Measurements from ENCODE around the gene HAPLN2. TPM values are rescaled to one million over a fixed set of nuclear protein-coding genes. Genes with fewer than 3 reads are reported as not detected.
A peak's percentile ranks its signal among the peaks of the same experiment; 100 is the strongest.
"Not testable (repeated sequence)": the region's sequence is repeated elsewhere in the genome, so short reads cannot be mapped to it uniquely, and the experiment has no call there.

The HAPLN2 gene
- polyA plus RNA-seq, 1 donor: 0.16 TPM

DNA sequence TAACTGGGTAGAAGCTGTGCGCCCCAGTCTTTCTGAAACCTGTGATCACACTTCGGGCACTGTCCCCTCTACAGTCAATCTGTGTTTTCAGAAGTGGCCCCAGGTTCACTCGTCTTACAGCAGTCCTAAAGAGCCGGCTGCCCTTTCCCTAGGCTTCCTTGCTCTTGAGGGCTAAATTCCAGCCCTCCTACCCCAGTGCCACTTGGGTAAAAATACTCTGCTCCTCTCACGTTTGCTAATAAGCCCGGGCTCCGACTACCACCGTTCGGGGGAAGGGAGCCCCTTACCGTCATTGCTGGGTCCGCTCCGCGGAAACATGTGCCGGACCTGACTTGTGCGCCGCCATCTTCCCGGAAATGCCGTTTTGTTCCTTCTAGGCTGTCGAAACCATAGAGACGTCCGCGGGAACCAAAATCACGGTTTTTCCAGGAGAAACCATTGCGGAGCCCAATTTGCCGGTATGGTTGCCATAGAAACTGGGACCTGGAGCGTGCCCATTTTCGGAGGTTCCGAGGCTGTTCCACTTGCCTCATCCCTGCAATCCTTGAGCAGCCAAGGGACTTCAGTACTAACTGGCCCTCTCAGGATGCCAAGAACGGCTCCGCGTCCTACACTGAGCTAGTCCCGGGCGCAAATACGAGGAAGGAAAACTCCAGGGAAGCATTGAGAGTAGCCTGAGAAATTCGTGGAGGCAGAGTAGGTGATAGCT is 17.9 kb upstream of the HAPLN2 start, which contains the start of gene GPATCH4:
TSS of gene GPATCH4 (minus strand) at position 358 of the 709 bp plus-strand sequence.
- peak; percentile 56 to 84 for DNase-seq
- Histone ChIP-seq H3K27me3 (ENCODE audit: control insufficient read depth, insufficient read depth, low read length) (no peaks in the 10 kb centered on the region), H3K27ac (ENCODE audit: low read length) (peak within 1 kb of the TSS; percentile 64), H3K36me3 (ENCODE audit: control insufficient read depth, insufficient read depth, low read length) (peaks cover 25% of the 10 kb centered on the region), H3K4me3 (ENCODE audit: low read length) (peak within 1 kb of the TSS; percentile 89), H3K4me1 (ENCODE audit: control insufficient read depth, insufficient read depth, low read length) (peaks cover 6% of the 10 kb centered on the region), H3K9me3 (ENCODE audit: control insufficient read depth, low read depth, low read length) (no peaks in the 10 kb centered on the region)
- no CpG with 5 or more reads among the region's 35 CpGs for WGBS (ENCODE audit: insufficient coverage, low lambda C conversion rate)

DNA sequence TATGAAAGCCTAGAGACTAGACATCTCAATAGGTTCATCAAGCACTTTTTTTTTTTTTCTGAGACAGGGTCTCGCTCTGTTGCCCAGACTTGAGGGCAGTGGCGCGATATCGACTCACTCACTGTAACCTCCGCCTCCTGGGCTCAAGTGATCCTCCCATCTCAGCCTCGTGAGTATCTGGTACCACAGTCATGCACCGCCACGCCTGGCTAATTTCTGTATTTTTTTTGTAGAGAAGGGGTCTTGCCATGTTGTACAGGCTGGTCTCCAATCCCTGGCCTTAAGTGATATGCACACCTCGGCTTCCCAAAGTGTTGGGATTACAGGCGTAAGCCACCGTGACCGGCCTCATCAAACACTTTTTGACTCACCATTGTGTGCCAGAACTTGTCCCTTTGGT is 17.3 kb upstream of the HAPLN2 start:
- Histone ChIP-seq H3K9me3 (ENCODE audit: control insufficient read depth, low read depth, low read length) (no peaks in the 10 kb centered on the region), H3K27ac (ENCODE audit: low read length) (peak overlapping the region; percentile 64), H3K27me3 (ENCODE audit: control insufficient read depth, insufficient read depth, low read length) (no peaks in the 10 kb centered on the region), H3K36me3 (ENCODE audit: control insufficient read depth, insufficient read depth, low read length) (peaks cover 18% of the 10 kb centered on the region), H3K4me3 (ENCODE audit: low read length) (peak overlapping the region; percentile 89), H3K4me1 (ENCODE audit: control insufficient read depth, insufficient read depth, low read length) (peaks cover 6% of the 10 kb centered on the region)
- no peak for DNase-seq
- no CpG with 5 or more reads among the region's 12 CpGs for WGBS (ENCODE audit: insufficient coverage, low lambda C conversion rate)

DNA sequence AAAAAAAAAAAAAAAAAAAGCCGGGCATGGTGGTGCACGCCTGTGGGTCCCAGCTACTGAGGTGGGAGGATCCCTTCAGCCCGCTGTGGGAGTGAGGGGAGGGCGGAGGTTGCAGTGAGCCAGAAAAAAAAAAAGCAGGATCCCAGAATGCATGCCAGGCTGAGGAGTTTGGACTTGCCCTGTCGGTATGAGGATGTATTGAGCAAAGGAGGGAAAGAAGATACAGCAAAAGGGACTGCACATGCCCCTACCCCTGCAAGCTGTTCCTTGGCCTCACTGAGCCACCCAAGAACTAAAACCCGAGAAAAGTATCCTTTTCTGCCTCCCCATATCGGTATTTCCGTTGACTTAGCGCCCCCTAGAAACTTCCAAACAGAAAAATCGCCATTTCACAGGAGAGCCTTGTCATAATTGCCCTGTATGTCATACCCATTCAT is 16.6 kb upstream of the HAPLN2 start:
- Histone ChIP-seq H3K36me3 (ENCODE audit: control insufficient read depth, insufficient read depth, low read length) (peaks cover 13% of the 10 kb centered on the region), H3K9me3 (ENCODE audit: control insufficient read depth, low read depth, low read length) (no peaks in the 10 kb centered on the region), H3K27me3 (ENCODE audit: control insufficient read depth, insufficient read depth, low read length) (no peaks in the 10 kb centered on the region), H3K27ac (ENCODE audit: low read length) (no peak overlapping the region), H3K4me1 (ENCODE audit: control insufficient read depth, insufficient read depth, low read length) (peaks cover 6% of the 10 kb centered on the region), H3K4me3 (ENCODE audit: low read length) (no peak overlapping the region)
- DNase-seq: no peak
- WGBS (ENCODE audit: insufficient coverage, low lambda C conversion rate): 20% methylated on average over 1 of the region's 10 CpGs

GRCh38 chr1:156607344-156607743 is 11.9 kb upstream of the HAPLN2 start:
- not testable (repeated sequence) for DNase-seq; H3K36me3 ChIP-seq (ENCODE audit: control insufficient read depth, insufficient read depth, low read length); H3K27ac ChIP-seq (ENCODE audit: low read length); H3K4me3 ChIP-seq (ENCODE audit: low read length); H3K27me3 ChIP-seq (ENCODE audit: control insufficient read depth, insufficient read depth, low read length); H3K9me3 ChIP-seq (ENCODE audit: control insufficient read depth, low read depth, low read length); H3K4me1 ChIP-seq (ENCODE audit: control insufficient read depth, insufficient read depth, low read length)
- no CpG with 5 or more reads among the region's 4 CpGs for WGBS (ENCODE audit: insufficient coverage, low lambda C conversion rate)

GRCh38 chr1:156608036-156608674 is 11.1 kb upstream of the HAPLN2 start:
- Histone ChIP-seq H3K4me3 (ENCODE audit: low read length) (no peak overlapping the region), H3K27me3 (ENCODE audit: control insufficient read depth, insufficient read depth, low read length) (no peaks in the 10 kb centered on the region), H3K36me3 (ENCODE audit: control insufficient read depth, insufficient read depth, low read length) (no peaks in the 10 kb centered on the region), H3K9me3 (ENCODE audit: control insufficient read depth, low read depth, low read length) (no peaks in the 10 kb centered on the region), H3K27ac (ENCODE audit: low read length) (no peak overlapping the region), H3K4me1 (ENCODE audit: control insufficient read depth, insufficient read depth, low read length) (peaks cover 6% of the 10 kb centered on the region)
- DNase-seq: peak; percentile 60
- WGBS (ENCODE audit: insufficient coverage, low lambda C conversion rate): 19% methylated on average over 2 of the region's 7 CpGs

- Histone ChIP-seq H3K27me3 (ENCODE audit: control insufficient read depth, insufficient read depth, low read length) (no peaks in the 10 kb centered on the region), H3K36me3 (ENCODE audit: control insufficient read depth, insufficient read depth, low read length) (no peaks in the 10 kb centered on the region), H3K9me3 (ENCODE audit: control insufficient read depth, low read depth, low read length) (no peaks in the 10 kb centered on the region), H3K4me1 (ENCODE audit: control insufficient read depth, insufficient read depth, low read length) (peaks cover 6% of the 10 kb centered on the region), H3K27ac (ENCODE audit: low read length) (no peak overlapping the region), H3K4me3 (ENCODE audit: low read length) (no peak overlapping the region)
- WGBS (ENCODE audit: insufficient coverage, low lambda C conversion rate): no CpG with 5 or more reads among the region's 6 CpGs
- DNase-seq: peak; percentile 31 to 35
Measured at GRCh38 chr1:156608981-156609380, 10.2 kb upstream of the HAPLN2 start.

DNA sequence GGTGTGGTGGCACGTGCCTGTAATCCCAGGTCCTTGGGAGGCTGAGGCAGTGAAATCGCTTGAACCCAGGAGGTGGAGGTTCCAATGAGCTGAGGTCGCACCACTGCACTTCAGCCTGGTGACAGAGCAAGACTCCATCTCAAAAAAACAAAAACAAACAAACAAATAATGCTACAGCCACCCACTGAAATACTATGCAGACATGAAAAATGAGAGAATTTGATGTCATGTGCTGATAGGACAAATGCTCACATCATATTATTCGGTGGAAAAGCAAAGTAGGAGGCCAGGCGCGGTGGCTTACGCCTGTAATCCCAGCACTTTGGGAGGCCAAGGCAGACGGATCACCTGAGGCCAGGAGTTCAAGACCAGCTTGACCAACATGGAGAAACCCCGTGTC is 9.1 kb upstream of the HAPLN2 start:
- H3K27ac ChIP-seq (ENCODE audit: low read length); H3K36me3 ChIP-seq (ENCODE audit: control insufficient read depth, insufficient read depth, low read length); H3K4me3 ChIP-seq (ENCODE audit: low read length); DNase-seq; H3K27me3 ChIP-seq (ENCODE audit: control insufficient read depth, insufficient read depth, low read length); H3K4me1 ChIP-seq (ENCODE audit: control insufficient read depth, insufficient read depth, low read length); H3K9me3 ChIP-seq (ENCODE audit: control insufficient read depth, low read depth, low read length): not testable (repeated sequence)
- no CpG with 5 or more reads among the region's 9 CpGs for WGBS (ENCODE audit: insufficient coverage, low lambda C conversion rate)

- Histone ChIP-seq H3K4me1 (ENCODE audit: control insufficient read depth, insufficient read depth, low read length) (peaks cover 13% of the 10 kb centered on the region), H3K27me3 (ENCODE audit: control insufficient read depth, insufficient read depth, low read length) (no peaks in the 10 kb centered on the region), H3K4me3 (ENCODE audit: low read length) (no peak overlapping the region), H3K27ac (ENCODE audit: low read length) (no peak overlapping the region), H3K9me3 (ENCODE audit: control insufficient read depth, low read depth, low read length) (no peaks in the 10 kb centered on the region), H3K36me3 (ENCODE audit: control insufficient read depth, insufficient read depth, low read length) (no peaks in the 10 kb centered on the region)
- peak in 1 of 2 donors; percentile 60 for DNase-seq
- 20% methylated on average over 1 of the region's 3 CpGs for WGBS (ENCODE audit: insufficient coverage, low lambda C conversion rate)
Measured at GRCh38 chr1:156612666-156613065, 6.5 kb upstream of the HAPLN2 start.

DNA sequence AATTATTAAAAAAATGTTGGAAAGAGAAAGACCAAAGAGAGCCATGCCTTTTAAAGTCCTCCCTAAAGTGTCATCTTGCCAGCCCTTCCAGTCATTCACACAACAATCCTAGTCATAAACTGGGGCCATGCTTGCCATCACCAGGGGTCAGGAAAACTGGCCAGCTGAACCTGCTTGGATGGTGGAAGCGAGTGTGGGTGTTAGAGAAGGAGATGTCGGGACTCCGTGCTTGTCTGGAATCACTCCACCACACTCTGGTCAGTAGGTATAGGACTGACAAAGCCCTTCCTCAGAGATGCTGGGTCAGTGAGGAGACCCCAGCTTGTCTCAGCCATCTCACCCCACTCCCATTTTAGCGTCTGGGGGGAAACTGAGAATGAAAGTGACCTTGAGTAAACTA is 3.3 kb upstream of the HAPLN2 start:
- DNase-seq: no peak
- no peaks in the 10 kb centered on the region for H3K9me3 ChIP-seq (ENCODE audit: control insufficient read depth, low read depth, low read length)
- no CpG with 5 or more reads among the region's 4 CpGs for WGBS (ENCODE audit: insufficient coverage, low lambda C conversion rate)
- H3K4me1 ChIP-seq (ENCODE audit: control insufficient read depth, insufficient read depth, low read length): peaks cover 13% of the 10 kb centered on the region
- no peak overlapping the region for H3K4me3 ChIP-seq (ENCODE audit: low read length)
- H3K27ac ChIP-seq (ENCODE audit: low read length): no peak overlapping the region
- no peaks in the 10 kb centered on the region for H3K36me3 ChIP-seq (ENCODE audit: control insufficient read depth, insufficient read depth, low read length)
- peaks cover 19% of the 10 kb centered on the region for H3K27me3 ChIP-seq (ENCODE audit: control insufficient read depth, insufficient read depth, low read length)

DNA sequence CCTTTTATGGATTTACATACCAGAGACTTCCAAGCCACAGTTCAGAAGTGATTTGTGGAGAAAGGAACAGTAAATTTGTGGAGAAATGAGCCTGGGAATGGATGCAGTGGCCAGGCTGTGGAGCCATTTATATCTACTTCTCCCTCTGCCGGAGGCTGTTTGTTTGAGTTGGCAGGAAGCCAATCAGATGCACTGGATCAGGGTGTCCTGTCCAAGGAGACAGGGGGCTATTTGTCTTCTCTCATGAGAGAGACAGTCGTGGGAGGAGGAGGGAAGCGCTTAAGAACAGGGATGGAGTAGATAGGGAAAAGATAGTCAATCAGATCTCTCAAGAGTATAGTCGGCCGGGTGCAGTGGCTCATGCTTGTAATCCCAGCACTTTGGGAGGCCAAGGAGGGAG is 2.8 kb upstream of the HAPLN2 start:
- Histone ChIP-seq H3K4me3 (ENCODE audit: low read length) (no peak overlapping the region), H3K27ac (ENCODE audit: low read length) (no peak overlapping the region), H3K4me1 (ENCODE audit: control insufficient read depth, insufficient read depth, low read length) (peaks cover 13% of the 10 kb centered on the region), H3K9me3 (ENCODE audit: control insufficient read depth, low read depth, low read length) (no peaks in the 10 kb centered on the region), H3K36me3 (ENCODE audit: control insufficient read depth, insufficient read depth, low read length) (no peaks in the 10 kb centered on the region), H3K27me3 (ENCODE audit: control insufficient read depth, insufficient read depth, low read length) (peaks cover 22% of the 10 kb centered on the region)
- DNase-seq: peak in 1 of 2 donors; percentile 61
- no CpG with 5 or more reads among the region's 5 CpGs for WGBS (ENCODE audit: insufficient coverage, low lambda C conversion rate)

All from large intestine (tissue), 3 donors.